T follicular helper cell (primary cell): Measurements from ENCODE around the gene FAM114A1.

Experiments used
- DNase-seq: peaks from one replicate; pipeline ENCODE4 v3.0.0-alpha.2; 2020; ENCODE audit warnings: low read depth

Gene FAM114A1

DNA sequence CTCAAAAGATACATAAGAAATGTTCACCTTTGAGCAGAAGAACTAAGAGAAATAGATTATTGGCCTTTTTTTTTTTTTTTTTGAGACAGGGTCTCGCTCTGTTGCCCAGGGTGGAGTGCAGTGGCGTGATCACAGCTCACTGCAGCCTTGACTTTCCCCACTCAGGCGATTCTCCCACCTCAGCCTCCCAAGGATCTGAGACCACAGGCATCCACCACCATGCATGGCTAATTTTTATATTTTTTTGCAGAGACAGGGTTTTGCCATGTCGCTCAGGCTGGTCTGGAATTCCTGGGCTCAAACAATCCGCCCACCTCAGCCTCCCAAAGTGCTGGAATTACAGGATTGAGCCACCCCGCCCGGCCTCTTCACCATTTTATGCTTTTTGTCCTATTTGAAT, 8.1 kb upstream of the FAM114A1 start:
- no peak for DNase-seq

DNA sequence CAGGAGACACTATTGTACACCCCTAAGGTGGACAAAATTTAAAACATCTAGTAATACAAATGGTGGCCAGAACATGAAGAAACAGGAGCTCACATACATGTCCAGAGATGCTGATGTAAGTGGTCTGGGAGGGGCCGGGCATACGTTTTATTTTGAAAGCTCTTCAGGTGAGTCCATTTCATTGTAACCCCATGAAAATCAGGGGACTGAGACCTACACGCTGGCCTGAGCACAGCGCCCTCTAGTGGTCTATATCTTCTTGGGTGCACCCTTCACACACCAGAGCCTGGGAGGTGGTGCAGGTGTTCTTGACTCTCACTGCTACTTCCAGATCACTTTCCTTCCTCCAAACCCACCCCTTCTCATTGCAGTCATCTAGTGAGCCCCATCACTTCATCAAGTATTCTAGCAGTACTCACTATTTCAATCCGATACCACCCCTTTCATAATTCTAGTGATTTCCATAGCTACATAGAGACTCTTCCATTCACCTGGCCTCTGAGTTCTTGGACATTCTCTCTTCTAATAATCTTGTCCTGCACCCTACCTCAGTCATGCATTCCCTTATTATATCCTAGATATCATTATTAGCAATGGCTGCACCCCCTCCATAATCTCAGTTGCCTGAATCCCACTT, 6.7 kb upstream of the FAM114A1 start:
- DNase-seq, result peak; percentile 42

DNA sequence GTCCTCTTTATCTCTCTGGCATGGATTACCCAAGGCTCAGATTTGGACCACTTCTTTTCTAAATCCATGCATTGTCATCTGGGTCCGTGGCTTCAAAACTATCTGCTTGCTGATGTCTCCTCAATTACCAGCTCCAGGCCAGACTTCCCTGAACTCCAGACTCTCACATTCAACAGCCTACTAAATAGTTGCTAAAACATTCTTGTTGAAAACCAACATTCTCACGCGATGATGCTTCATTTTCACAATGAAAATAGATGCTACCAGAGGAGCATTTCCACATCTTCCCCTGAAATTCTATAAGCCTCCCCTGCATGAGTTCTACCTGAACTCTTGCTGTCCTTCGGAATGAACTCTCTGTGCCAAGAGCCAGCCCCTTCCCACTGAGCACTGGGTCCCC, 5.8 kb upstream of the FAM114A1 start:
- no peak for DNase-seq

DNA sequence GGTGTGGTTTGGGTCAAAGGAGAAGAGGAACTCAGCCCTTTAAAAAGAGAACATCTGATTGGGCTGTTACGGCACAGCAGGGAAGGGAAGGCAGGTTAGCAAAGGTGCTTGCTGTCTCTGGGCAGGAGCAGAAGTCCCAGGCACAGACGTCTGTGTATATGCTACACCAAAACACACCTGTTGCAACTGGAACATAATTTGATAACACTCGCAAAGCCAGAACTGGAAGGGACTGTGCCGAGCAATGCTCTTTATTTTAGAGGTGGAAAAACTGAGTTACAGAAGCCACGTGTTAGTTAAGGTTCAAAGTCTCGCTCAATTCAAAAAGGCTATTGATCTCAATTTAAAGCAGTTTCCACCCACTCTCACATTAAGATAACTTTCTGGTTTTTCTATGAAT, 2.2 kb upstream of the FAM114A1 start:
- DNase-seq, result no peak

DNA sequence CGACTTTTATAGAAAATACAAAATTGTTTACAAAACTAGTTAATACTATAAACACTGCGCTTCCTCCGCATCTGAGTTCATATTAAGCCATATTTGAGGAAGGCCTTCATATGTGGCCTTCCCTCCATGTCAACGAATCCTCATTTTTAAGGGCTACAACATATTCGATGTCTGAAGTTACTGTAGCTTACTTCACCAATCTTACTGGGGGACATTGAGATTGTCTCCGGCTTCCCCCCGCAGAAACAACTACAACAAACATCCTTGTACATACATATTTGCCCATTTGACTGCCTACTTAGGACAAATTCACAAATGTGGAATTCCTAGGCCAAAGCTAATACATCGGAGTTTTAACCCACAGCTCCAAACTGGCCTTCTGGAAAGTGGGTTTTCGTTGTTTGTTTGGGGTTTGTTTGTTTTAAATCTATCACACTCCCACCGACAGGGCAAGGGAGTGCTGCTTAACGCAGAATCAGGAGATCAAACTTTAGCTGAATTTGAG, 581 bp upstream of the FAM114A1 start:
- DNase-seq, result no peak

DNA sequence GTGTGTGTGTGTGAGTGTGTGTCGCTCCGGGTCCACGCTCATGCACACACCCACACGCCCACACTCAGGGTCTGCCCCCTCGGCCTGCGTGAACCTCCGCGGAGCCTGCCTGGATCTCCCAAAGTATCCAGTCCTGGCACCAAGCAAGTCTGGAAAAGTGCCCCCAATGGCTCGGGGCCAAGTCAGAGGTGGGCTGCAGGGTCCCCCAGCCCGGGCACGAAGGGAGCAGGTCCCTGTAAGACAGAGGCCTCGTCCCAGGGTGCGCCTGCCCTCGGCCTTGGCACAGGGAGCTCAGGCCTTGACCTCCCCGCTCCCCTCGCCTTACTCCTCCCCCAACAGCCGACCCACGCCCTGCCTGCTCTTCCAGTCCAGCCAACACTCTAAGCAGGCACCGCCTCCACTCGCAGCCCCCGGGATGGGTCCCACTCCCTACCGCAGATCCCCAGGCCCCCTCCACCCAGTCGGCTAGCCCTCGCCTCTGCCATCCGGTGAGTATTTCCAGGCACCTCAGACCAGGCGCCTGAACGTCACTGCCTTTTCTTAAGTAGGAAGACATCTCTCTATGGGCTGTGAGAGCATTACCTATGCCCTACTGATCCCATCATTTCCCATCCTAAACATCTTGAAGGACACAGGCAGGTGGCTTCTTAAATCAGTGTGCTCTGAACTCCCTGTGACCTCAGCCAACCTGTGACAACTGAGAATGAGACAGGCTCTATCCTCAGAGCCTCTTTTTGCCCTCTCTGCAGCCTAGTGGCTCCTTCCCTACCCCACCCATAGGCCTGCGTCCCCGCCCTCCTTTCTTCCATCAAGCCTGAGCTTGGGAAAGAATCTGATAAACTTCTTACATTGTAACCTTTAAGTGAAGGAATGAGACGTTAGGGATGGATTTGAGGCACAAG, 704 bp downstream of the FAM114A1 start:
- DNase-seq, result no peak

DNA sequence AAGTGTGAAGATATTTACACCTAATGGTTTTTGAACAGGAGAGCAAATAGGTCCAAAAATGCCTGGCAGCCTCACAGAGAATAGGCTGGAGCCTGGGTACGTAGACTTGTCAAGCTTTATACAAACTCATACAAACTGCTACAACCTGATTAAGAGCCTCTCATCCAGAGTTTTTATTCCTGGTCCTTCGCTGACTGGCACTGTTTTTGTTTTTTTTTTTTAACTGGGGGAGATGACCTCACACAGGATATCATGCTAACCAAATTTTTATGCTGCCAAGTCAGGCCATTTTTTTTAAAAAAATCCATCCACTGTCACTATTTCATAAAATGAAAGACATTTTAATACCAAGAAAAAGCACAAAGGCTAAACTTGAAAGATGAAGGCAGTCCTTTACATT, 1.9 kb downstream of the FAM114A1 start:
- no peak for DNase-seq

DNA sequence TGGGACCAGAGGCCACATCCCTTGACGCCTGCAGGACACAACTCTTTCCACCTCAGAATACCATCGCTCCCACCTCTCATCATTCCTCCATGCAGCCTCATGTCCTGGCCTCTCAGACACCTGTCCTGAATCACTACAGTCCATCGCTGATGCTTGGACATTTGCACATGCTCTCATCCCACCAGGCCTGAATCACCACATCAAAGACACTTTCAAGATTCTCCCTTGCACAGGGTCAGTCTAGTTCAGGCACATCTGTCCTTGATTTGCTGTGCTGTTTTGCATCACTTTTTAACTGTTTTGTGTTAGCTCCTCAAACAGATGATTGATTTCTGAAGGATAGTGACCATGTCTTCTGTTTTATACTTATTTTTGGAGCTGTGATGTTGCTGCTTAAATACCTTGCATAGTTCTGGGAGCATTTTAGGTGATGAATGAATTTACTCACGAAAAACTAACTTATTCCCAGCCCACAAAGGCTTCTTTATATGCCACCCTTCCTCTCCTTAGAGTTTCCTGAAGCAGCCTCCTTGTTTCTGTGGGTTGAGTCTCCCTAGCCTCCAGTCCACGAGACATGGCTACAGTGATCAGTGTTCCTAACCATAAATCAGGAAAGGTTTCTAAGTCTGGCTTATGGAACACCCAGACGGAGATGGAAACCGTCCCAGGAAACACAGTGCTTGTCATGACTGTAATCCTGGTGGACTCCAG, 2.6 kb downstream of the FAM114A1 start:
- no peak for DNase-seq

DNA sequence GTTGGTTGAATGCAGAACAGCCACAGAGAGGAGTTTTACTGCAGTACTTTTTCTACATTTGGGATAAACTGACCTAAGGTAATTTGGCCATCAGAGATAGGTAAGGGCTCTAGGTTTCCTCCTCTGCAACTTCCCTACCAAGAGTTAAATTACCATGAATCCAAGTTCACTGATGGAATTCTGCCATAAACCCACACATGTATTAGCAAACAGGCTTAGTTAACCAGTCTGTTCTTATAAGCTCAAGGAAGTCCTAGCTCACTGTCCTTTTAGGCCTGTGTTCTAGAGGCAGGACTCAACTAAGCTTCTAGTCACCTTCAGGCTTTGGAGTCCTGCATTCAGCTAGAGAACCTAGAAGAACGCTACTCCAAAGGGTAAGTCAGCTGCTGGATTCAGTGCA, 4.0 kb downstream of the FAM114A1 start:
- no peak for DNase-seq

DNA sequence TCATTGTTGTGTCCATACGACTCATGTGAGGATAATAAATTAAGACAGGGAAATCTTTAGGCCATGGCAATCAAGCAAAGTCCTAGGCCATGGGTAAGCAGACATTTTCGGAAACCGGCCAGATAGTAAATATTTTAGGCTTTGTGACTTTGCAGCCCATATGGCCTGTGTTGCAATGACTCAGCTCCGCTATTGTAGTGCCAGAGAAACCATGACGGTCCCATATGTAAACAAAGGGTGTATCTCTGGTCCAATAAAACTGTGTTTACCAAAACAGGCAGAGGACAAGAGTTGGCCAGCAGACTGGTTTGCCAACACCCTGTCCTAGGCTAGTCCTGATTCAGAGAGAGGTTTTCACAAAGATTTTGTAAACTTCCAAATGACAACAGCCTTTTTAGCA, 5.0 kb downstream of the FAM114A1 start:
- DNase-seq, result no peak

DNA sequence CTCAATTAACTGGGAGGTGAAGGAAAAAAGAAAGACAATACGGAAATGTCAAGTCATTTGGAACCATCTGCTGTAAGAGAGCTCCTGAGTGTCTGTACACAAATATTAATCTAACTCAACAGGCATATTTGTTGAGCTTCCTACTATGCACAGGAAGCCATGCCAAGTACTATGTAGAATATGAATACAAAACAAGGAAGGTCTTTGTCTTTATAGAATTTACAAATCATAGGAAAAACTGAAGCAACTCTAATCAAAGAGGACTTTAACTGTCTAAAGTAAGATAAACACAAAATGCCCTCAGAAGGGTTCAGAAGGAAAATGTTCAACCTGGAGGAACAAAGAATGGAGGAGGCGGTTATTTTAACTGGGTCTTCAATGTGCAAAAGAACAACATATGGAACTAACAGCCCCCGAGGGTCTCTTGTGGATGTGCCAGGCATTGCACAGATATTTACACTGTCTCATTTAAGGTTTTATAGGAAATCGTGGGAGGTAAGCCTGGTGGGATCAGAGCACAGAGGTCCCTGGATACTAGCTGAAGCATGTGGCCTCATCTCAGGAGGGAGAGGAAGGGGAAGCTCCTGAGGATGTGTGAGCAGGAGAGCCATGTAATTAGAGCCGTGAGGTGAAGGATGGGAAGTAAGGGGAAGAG, 5.8 kb downstream of the FAM114A1 start:
- DNase-seq, result no peak

DNA sequence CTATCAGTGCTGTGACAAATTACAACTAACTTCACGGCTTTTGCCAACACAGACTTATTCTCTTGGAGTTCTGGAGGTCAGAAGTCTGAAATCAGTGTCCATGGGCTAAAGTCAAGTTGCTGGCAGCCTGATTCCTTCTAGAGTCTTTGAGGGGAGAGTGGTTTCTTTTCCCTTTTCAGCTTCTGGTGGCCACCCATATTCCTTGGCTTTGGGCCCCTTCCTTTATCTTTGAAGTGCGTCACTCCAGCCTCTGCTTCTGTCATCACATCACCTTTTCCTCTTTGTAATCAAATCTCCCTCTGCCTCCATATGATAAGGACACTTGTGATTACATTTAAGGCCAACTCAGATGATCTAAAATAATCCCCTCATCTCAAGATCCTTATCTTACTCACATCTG, 9.0 kb downstream of the FAM114A1 start:
- DNase-seq, result no peak

DNA sequence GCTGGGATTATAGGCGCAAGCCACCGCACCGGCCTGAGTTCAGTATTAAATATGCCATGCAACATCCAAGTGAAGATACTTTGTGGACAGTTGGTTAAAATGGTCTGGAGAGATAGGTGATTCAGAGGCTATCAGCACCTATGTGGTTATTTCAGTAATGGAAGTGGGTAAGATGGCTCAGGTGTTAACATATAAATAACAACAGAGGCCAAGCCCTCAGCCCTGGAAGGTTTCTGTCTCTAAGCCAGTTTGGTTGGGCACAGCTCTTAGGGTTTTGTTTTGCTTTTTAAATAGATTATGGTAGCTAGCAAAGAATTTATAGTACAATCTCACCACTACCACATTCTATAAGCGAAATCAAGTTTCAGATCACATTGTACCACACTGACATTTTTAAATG, 16.6 kb downstream of the FAM114A1 start:
- DNase-seq, result no peak

DNA sequence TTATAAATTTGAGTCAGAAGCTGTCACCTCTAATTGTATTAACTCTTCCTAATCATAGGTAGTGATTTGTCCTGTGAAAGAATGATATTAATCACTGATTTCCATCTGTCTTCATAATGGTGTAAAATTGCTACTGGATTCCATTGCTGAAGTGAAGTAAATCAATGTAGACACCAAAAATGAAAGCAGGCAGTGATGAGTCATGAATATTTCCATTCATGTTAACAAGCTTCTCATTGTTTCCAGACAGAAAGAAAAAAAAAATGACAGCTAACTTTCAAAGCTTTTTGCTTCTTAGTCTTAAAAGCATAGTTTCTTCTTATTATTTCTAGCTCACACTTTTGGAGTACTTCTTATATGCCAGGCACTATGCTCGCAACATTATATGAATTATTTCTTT, 21.5 kb downstream of the FAM114A1 start:
- no peak for DNase-seq

DNA sequence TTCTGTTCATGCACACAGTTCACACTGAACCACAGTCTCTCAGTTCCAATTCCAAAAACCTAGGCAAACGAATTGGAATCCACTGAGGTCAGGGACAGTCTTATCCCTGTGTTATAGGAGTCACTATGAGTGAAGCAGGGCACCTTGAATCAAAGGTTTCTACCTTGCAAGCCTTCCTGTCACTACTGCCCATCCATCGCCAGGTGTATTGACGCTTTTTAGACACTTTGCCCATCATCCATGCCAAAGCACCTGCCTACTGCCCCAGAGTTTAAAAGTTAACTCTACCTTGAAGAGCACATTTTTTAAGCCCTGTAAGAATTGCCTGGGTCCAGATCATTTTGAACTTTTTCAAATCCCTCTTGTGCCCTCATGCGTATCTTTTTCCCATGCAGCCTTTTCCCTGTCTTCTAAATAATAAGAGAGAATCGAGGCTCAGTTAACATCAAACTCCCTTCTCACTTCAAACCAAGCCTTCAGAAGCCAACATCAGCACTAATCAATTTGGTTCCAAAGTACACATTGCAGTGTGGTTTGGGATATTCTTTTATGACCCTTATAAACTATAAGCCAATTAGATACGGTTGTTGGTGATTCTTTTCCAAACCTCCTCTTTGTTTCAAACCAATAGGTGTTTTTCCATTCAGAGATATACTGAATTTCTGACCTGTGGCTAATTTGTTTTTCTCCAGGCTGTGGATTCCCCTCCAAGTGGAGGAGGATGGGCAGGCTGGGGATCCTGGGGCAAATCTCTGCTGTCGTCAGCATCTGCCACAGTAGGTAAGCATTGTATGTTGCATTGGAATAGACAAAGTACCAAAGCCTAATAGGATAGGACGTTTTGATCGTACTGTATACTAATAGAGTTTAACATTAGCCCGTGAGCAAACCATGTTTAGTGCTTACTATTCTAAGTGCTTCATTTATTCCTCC, 23.7 kb downstream of the FAM114A1 start:
- DNase-seq, result no peak

DNA sequence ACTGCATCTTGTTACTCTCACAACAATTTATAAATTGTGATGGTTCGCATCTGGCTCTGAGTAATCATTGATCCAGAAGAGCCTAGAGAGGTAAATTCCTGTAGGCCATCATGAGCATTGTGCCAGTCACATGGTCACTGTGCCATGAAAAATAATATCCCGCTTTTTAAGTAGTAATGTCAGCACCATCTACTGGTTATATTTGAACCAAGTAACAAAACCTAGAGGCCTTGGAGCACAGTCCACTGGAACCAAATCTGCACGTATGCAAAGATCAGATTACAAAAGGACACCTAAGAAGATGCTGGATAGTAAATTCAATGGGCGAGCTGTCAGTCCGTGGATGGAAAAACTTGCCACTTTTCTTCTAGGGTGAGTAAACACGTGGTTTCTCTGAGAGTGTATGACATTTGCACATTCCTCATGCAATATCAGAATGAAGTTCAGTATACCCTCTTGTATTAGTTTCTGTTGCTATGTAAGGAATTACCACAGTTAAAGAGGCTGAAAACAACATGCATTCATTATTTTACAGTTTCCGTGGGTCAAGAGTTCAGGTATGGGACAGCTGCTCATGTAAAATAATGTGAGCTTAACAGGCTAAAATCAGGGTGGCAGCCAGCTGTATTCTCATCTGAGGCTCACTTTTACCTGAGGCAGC, 26.8 kb downstream of the FAM114A1 start:
- DNase-seq, result no peak

DNA sequence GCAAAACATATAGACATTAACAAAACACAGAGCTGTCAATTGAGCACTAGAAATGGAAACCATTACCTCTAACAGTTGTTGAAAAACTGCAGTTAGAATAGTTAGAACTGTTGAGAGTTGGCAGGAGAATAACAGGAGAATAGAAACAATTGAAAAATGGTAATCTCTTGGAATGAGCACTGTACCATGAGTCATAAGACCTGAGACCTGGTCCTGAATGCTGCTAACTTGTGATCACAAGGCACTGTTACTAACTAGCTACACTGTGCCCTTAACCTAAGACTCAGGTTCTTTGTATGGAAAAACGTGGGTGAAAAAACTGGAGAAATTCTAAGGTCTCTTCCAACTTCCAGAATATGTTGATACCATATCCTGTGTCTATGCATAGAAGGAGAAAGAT, 29.3 kb downstream of the FAM114A1 start:
- no peak for DNase-seq

DNA sequence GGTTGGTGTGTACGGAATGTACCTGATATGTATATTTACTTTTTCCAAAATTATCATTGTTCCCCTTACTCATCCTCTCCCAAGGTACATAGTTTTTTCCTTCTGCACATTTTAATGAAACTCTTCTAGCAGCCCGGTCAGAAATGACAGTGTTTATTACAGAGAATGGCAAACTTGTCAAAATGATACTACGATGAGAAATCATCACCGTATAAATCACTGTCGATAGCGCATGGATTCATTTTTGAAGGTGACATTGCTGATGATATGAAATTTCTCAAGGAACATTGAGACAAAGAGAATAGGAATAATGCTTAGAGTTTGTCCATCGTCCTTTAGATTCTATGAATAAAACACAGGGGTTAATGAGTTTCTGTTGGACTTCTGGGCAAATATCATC, 30.6 kb downstream of the FAM114A1 start:
- no peak for DNase-seq

DNA sequence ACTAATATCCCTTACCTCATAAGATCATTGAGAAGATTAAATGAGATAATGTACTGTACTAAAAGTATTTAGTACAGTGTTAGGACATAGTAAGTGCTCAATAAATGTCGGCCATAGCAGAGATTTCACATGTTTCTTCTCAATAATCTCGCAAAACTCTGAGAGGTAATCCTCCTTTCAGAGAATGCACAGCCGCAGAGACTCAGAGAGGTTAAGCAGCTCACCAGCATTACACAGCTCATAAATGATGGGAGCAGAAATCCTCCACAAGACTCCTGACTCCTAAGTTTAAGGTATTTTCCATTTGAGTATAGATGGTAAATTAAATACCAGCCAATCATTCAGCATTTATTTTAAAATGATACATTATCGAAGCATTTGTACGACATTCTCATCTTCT, 34.6 kb downstream of the FAM114A1 start:
- DNase-seq, result no peak

DNA sequence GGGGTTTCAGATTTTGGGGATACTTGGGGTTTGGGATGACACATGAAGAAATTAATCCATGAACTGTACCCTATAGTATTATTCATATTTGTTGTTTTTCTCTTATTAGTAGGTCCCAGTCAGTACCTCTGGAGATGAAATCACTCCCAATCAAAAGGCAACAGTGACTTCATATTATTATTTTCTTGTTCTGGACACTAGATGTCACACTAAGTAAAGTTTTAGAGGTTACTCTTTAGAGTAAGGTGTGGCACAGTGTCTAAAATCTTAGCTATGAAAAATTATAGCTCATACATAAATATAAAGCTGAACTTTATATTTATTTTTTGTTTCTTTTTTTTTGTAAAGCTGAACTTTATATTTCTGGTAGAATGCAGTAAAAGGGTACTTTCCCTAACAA, 35.1 kb downstream of the FAM114A1 start:
- DNase-seq, result no peak
